Upper lobe of left lung (tissue), 6 donors: ENCODE results near the gene ZNF367. TPM values are rescaled to one million over a fixed set of nuclear protein-coding genes. Genes with fewer than 3 reads are reported as not detected.

Experiments used
- ATAC-seq, 2 donors: fragments of 200-7000 bp; cut with Tn5 transposase; one replicate each; pipeline ENCODE4 v1.9.1; 2022; ENCODE audit warnings: mild to moderate bottlenecking in 2 of 2, moderate library complexity in 2 of 2; ENCODE audit not compliant: low FRiP score in 2 of 2
- DNase-seq, 2 donors: peaks; one replicate each; pipeline ENCODE4 v3.0.0-alpha.2; 2019 to 2020
- H3K27ac ChIP-seq, 4 donors: fragments of 200-600 bp; sonication (generic); one replicate each; pipeline ENCODE4 v1.5.1; 2016 to 2019
- H3K27me3 ChIP-seq, 4 donors: fragments of 200-600 bp; sonication (generic); one replicate each; pipeline ENCODE4 v1.5.1; 2017 to 2019
- H3K36me3 ChIP-seq, 4 donors: fragments of 200-600 bp; sonication (generic); one replicate each; pipeline ENCODE4 v1.5.1; 2016 to 2019
- H3K4me1 ChIP-seq, 4 donors: fragments of 200-600 bp; sonication (generic); one replicate each; pipeline ENCODE4 v1.5.1; 2018 to 2019
- H3K4me3 ChIP-seq, 4 donors: fragments of 200-600 bp; sonication (generic); one replicate each; pipeline ENCODE4 v1.5.1; 2017 to 2019; ENCODE audit warnings: mild to moderate bottlenecking in 2 of 4, moderate library complexity in 1 of 4
- H3K9me3 ChIP-seq, 4 donors: fragments of 200-600 bp; sonication (generic); one replicate each; pipeline ENCODE4 v1.5.1; 2018 to 2019
- CTCF ChIP-seq, 6 experiments: fragments of 450-650 bp in 4 of 6; fragments of 200-600 bp in 2 of 6; sonication (generic) in 2 of 6; IDR thresholded peaks; one replicate each; pipeline ENCODE4 v1.5.1; 2016 to 2019; ENCODE audit warnings: antibody characterized with exemption in 6 of 6
- EP300 ChIP-seq, 4 donors: sonication (generic); formaldehyde crosslinking; IDR thresholded peaks; one replicate each; pipeline ENCODE4 v1.5.1; 2017; ENCODE audit warnings: antibody characterized with exemption in 4 of 4, control low read depth in 2 of 4
- POLR2A ChIP-seq, 4 donors: fragments of 450-650 bp; IDR thresholded peaks; one replicate each; pipeline ENCODE4 v1.5.1; 2016 to 2017; ENCODE audit warnings: antibody characterized with exemption in 4 of 4, mild to moderate bottlenecking in 2 of 4
- POLR2AphosphoS5 ChIP-seq, 2 donors: sonication (generic); formaldehyde crosslinking; IDR thresholded peaks; one replicate each; pipeline ENCODE4 v1.5.1; 2017; ENCODE audit warnings: antibody characterized with exemption in 2 of 2
- WGBS, 2 donors: methylation state at CpG; one replicate each; pipeline ENCODE4 v1.1.5; 2017 to 2018; 5-methylcytosine and 5-hydroxymethylcytosine counted together
- total RNA-seq, 6 donors: library from RNA; depleted of rRNA in 4 of 6; stranded (reverse); fragments of >200 nt in 4 of 6; gene quantifications; one replicate each; pipeline versions ENCODE4 v1.1.0 to v1.2.1, GENCODE V29; 2016 to 2021
- donor health status: DM: no; HTN: no; CAD: no; lungs with moderate emphysema.
- donor health status: DM: no; HTN: yes; CAD: no; lungs with severe emphysema.

ZNF367 gene
- total RNA-seq, 6 donors from 2014 or later: 0.59 to 2.6 (median 1.4) TPM

GRCh38 chr9:96395964-96396363 is 22.2 kb downstream of the ZNF367 start:
- TF ChIP-seq POLR2A (IDR thresholded peaks at IDR 0.05) (no peak), CTCF (IDR thresholded peaks at IDR 0.05) (no peak), EP300 (IDR thresholded peaks at IDR 0.05) (no peak), POLR2AphosphoS5 (IDR thresholded peaks at IDR 0.05) (no peak)
- Histone ChIP-seq H3K4me1 (peaks cover 0 to 14% (median 3%) of the 10 kb centered on the region in 4 donors), H3K9me3 (no peaks in the 10 kb centered on the region), H3K4me3 (no peak overlapping the region), H3K27me3 (no peaks in the 10 kb centered on the region), H3K27ac (no peak overlapping the region), H3K36me3 (no peaks in the 10 kb centered on the region)
- DNase-seq (no peak), ATAC-seq (no peak)
- WGBS, 2 donors: 93 to 96% methylated on average over 2 of the region's 2 CpGs

- Histone ChIP-seq H3K27me3 (no peaks in the 10 kb centered on the region), H3K4me1 (peaks cover 0 to 14% (median 3%) of the 10 kb centered on the region in 4 donors), H3K36me3 (no peaks in the 10 kb centered on the region), H3K9me3 (no peaks in the 10 kb centered on the region), H3K27ac (no peak overlapping the region), H3K4me3 (no peak overlapping the region)
- 93 to 96% methylated on average over 6 of the region's 6 CpGs for WGBS, 2 donors
- DNase-seq (no peak), ATAC-seq (no peak)
- TF ChIP-seq EP300 (IDR thresholded peaks at IDR 0.05) (no peak), CTCF (IDR thresholded peaks at IDR 0.05) (no peak)
Observed at GRCh38 chr9:96394832-96395496, 23.2 kb downstream of the ZNF367 start.

GRCh38 chr9:96392263-96392662 is 25.9 kb downstream of the ZNF367 start:
- Histone ChIP-seq H3K27me3 (no peaks in the 10 kb centered on the region), H3K9me3 (no peaks in the 10 kb centered on the region), H3K4me3 (no peak overlapping the region), H3K27ac (no peak overlapping the region), H3K36me3 (no peaks in the 10 kb centered on the region), H3K4me1 (peaks cover 0 to 7% (median 0%) of the 10 kb centered on the region in 4 donors)
- TF ChIP-seq EP300 (IDR thresholded peaks at IDR 0.05): no peak
- WGBS, 2 donors: 95 to 100% methylated on average over 3 to 12 of the region's 12 CpGs
- no peak for ATAC-seq
- DNase-seq: peak in 1 of 2 donors; percentile 63

- DNase-seq (no peak), ATAC-seq (no peak)
- Histone ChIP-seq H3K36me3 (no peaks in the 10 kb centered on the region), H3K9me3 (no peaks in the 10 kb centered on the region), H3K4me1 (peaks cover 0 to 7% (median 0%) of the 10 kb centered on the region in 4 donors), H3K4me3 (no peak overlapping the region), H3K27me3 (no peaks in the 10 kb centered on the region), H3K27ac (peak overlapping the region in 3 of 4 donors; percentile 15 to 60 (median 45))
- WGBS, 2 donors: 56 to 57% methylated on average over 5 of the region's 5 CpGs
- no peak for TF ChIP-seq CTCF (IDR thresholded peaks at IDR 0.05)
Observed at GRCh38 chr9:96391021-96391765, 27.0 kb downstream of the ZNF367 start.

- WGBS, 2 donors: 95 to 97% methylated on average over 11 of the region's 11 CpGs
- DNase-seq: peak in 1 of 2 donors; percentile 58
- no peak for ATAC-seq
- Histone ChIP-seq H3K9me3 (no peaks in the 10 kb centered on the region), H3K27me3 (no peaks in the 10 kb centered on the region), H3K4me3 (no peak overlapping the region), H3K4me1 (peaks cover 0 to 14% (median 5%) of the 10 kb centered on the region in 4 donors), H3K27ac (no peak overlapping the region), H3K36me3 (no peaks in the 10 kb centered on the region)
- TF ChIP-seq POLR2A (IDR thresholded peaks at IDR 0.05) (no peak), EP300 (IDR thresholded peaks at IDR 0.05) (no peak), POLR2AphosphoS5 (IDR thresholded peaks at IDR 0.05) (no peak), CTCF (IDR thresholded peaks at IDR 0.05) (no peak)
Observed at GRCh38 chr9:96388144-96388543, 30.0 kb downstream of the ZNF367 start.
